Adrenal gland (tissue), 12 donors: ENCODE data around the gene VPS39. TPM values are rescaled to one million over a fixed set of nuclear protein-coding genes. Genes with fewer than 3 reads are reported as not detected.

Source experiments
- DNase-seq, 7 donors: peaks; one replicate each; pipeline ENCODE4 v3.0.0-alpha.2; 2019 to 2020
- H3K27ac ChIP-seq, 5 donors: fragments of 200-600 bp; sonication (generic) in 4 of 5; 1 replicate in 3 of 5; 2 replicates in 2 of 5; pipeline versions ENCODE4 v1.5.1 to v1.8.0; 2016 to 2020; ENCODE audit warnings: mild to moderate bottlenecking in 1 of 5
- H3K27me3 ChIP-seq: fragments of 200-600 bp; 2 replicates; pipeline ENCODE4 v1.8.0; 2021
- H3K36me3 ChIP-seq, 2 donors: fragments of 200-600 bp; replicated peaks in 1 of 2; 1 replicate in 1 of 2; 2 replicates in 1 of 2; pipeline versions ENCODE4 v1.5.1 to v1.8.0; 2018 to 2022
- H3K4me1 ChIP-seq, 2 donors: fragments of 200-600 bp; replicated peaks in 1 of 2; 1 replicate in 1 of 2; 2 replicates in 1 of 2; pipeline versions ENCODE4 v1.5.1 to v1.8.0; 2018 to 2021
- H3K4me3 ChIP-seq, 4 donors: fragments of 200-600 bp; sonication (generic) in 3 of 4; one replicate each; pipeline ENCODE4 v1.5.1; 2016 to 2018
- H3K9me3 ChIP-seq, 3 donors: fragments of 200-600 bp; sonication (generic) in 1 of 3; replicated peaks in 1 of 3; 1 replicate in 2 of 3; 2 replicates in 1 of 3; pipeline versions ENCODE4 v1.5.1 to v1.8.0; 2016 to 2021
- CTCF ChIP-seq, 6 experiments: fragments of 450-650 bp in 4 of 6; fragments of 200-600 bp in 2 of 6; sonication (generic) in 1 of 6; IDR thresholded peaks; 1 replicate in 5 of 6; 2 replicates in 1 of 6; pipeline versions ENCODE4 v1.5.1 to v1.8.0; 2016 to 2021; ENCODE audit warnings: antibody characterized with exemption in 6 of 6, mild to moderate bottlenecking in 2 of 6, moderate library complexity in 1 of 6
- POLR2A ChIP-seq, 2 donors: fragments of 450-650 bp; IDR thresholded peaks; one replicate each; pipeline ENCODE4 v1.6.1; 2017; ENCODE audit warnings: antibody characterized with exemption in 2 of 2, mild to moderate bottlenecking in 2 of 2, moderate library complexity in 1 of 2
- WGBS, 4 donors: extraction: QIAGEN DNeasy Blood & Tissue Kit in 2 of 4; methylation state at CpG; one replicate each; pipeline versions ENCODE4 v1.1.5 to v1.1.7; 2013 to 2017; 5-methylcytosine and 5-hydroxymethylcytosine counted together
- intact Hi-C, 2 donors: fragments of 100-400 bp; cut with DNase I; formaldehyde crosslinking; loops; one replicate each; pipeline versions ENCODE4 v1.14.1 to v1.15.0; 2022 to 2023
- polyA plus RNA-seq, 3 donors: library from polyadenylated mRNA; stranded (reverse); fragments of 200-250 nt in 2 of 3; fragments of 350-450 nt in 1 of 3; fragmentation: Illumina TruSeq in 1 of 3; extraction: RNeasy Lipid Tissue Mini Kit (QIAGEN cat#74804) in 1 of 3; gene quantifications; one replicate each; pipeline ENCODE4 v1.2.3, GENCODE V29; 2013 to 2014
- total RNA-seq, 9 donors: library from RNA; depleted of rRNA in 4 of 9; stranded (reverse); fragments of >200 nt in 4 of 9; fragments of 120-200 nt in 1 of 9; fragmentation: NEBNext Ultra II Directional in 1 of 9; extraction: Animal tissue kit (Norgen Biotek cat#: 25700) in 1 of 9; gene quantifications; one replicate each; pipeline versions ENCODE4 v1.1.0 to v1.2.4, GENCODE V29; 2013 to 2023
- donor health status: healthy with polysubstance abuse.
- donor health status: Bipolar disorder and iron deficiency.
- donor health status: DM: yes; HTN: yes; CAD: no.
- donor health status: DM: no; HTN: no; CAD: no.
- donor health status: DM: no; HTN: no; CAD: no.
- donor health status: DM: yes; HTN: yes; CAD: no.

The VPS39 gene
- total and polyA plus RNA-seq, 12 donors: 42.4 to 159 (median 70.4) TPM

GRCh38 chr15:42217568-42217967 is 9.5 kb upstream of the VPS39 start:
- peaks cover 0 to 44% of the 10 kb centered on the region in 2 donors for H3K36me3 ChIP-seq
- intact Hi-C loops: no loop called here

GRCh38 chr15:42215913-42216829 is 8.1 kb upstream of the VPS39 start:
- no peak for DNase-seq
- no peaks in the 10 kb centered on the region for H3K27me3 ChIP-seq
- H3K4me3 ChIP-seq: no peak overlapping the region
- no peaks in the 10 kb centered on the region for H3K4me1 ChIP-seq
- intact Hi-C loops: no loop called here
- H3K27ac ChIP-seq: no peak overlapping the region
- no peak for TF ChIP-seq POLR2A (IDR thresholded peaks at IDR 0.05)
- no peak for TF ChIP-seq CTCF (IDR thresholded peaks at IDR 0.05)
- 88 to 95% (median 93%) methylated on average over 4 of the region's 4 CpGs for WGBS, 4 donors
- peaks cover 0 to 53% of the 10 kb centered on the region in 2 donors for H3K36me3 ChIP-seq
- H3K9me3 ChIP-seq: no peaks in the 10 kb centered on the region

More at GRCh38 chr15:42217568-42217967, 9.5 kb upstream of the VPS39 start:
- H3K9me3 ChIP-seq: no peaks in the 10 kb centered on the region
- H3K4me1 ChIP-seq: no peaks in the 10 kb centered on the region
- no peak overlapping the region for H3K27ac ChIP-seq
- no peaks in the 10 kb centered on the region for H3K27me3 ChIP-seq
- 84 to 90% (median 87%) methylated on average over 2 of the region's 2 CpGs for WGBS, 4 donors
- TF ChIP-seq POLR2A (IDR thresholded peaks at IDR 0.05) (no peak), CTCF (IDR thresholded peaks at IDR 0.05) (no peak)
- H3K4me3 ChIP-seq: no peak overlapping the region
- no peak for DNase-seq

GRCh38 chr15:42214600-42214999 is 6.5 kb upstream of the VPS39 start:
- H3K36me3 ChIP-seq: peaks cover 0 to 53% of the 10 kb centered on the region in 2 donors
- H3K27ac ChIP-seq: no peak overlapping the region
- intact Hi-C loops: no loop called here
- no peaks in the 10 kb centered on the region for H3K9me3 ChIP-seq
- 94 to 97% (median 96%) methylated on average over 1 of the region's 1 CpG for WGBS, 4 donors
- no peak for TF ChIP-seq POLR2A (IDR thresholded peaks at IDR 0.05)
- TF ChIP-seq CTCF (IDR thresholded peaks at IDR 0.05): no peak
- H3K4me3 ChIP-seq: no peak overlapping the region
- no peaks in the 10 kb centered on the region for H3K27me3 ChIP-seq
- H3K4me1 ChIP-seq: no peaks in the 10 kb centered on the region
- DNase-seq: no peak

GRCh38 chr15:42213511-42213910 is 5.4 kb upstream of the VPS39 start:
- DNase-seq: no peak
- intact Hi-C loops: no loop called here
- TF ChIP-seq POLR2A (IDR thresholded peaks at IDR 0.05) (no peak), CTCF (IDR thresholded peaks at IDR 0.05) (no peak)
- Histone ChIP-seq H3K27ac (no peak overlapping the region), H3K4me1 (no peaks in the 10 kb centered on the region), H3K9me3 (no peaks in the 10 kb centered on the region), H3K27me3 (no peaks in the 10 kb centered on the region), H3K4me3 (no peak overlapping the region), H3K36me3 (peaks cover 0 to 43% of the 10 kb centered on the region in 2 donors)
